Esophagus squamous epithelium (tissue), 5 donors: ENCODE results near the gene HBEGF. TPM values are rescaled to one million over a fixed set of nuclear protein-coding genes. Genes with fewer than 3 reads are reported as not detected.

Experiments used
- DNase-seq: peaks from one replicate; lab custom pipeline; 2025; lab: John Stamatoyannopoulos, UW
- H3K27ac ChIP-seq, 4 donors: fragments of 200-600 bp; sonication (generic); one replicate each; pipeline ENCODE4 v1.5.1; 2016 to 2019; ENCODE audit warnings: mild to moderate bottlenecking in 1 of 4
- H3K27me3 ChIP-seq, 4 donors: fragments of 200-600 bp; sonication (generic); 1 replicate in 3 of 4; 2 replicates in 1 of 4; pipeline versions ENCODE4 v1.5.1 to v1.6.0; 2017 to 2021; ENCODE audit warnings: antibody characterized with exemption in 1 of 4
- H3K36me3 ChIP-seq, 3 donors: fragments of 200-600 bp; sonication (generic); one replicate each; pipeline ENCODE4 v1.5.1; 2016 to 2019
- H3K4me1 ChIP-seq, 3 donors: fragments of 200-600 bp; sonication (generic); one replicate each; pipeline ENCODE4 v1.5.1; 2017 to 2019
- H3K4me3 ChIP-seq, 4 donors: fragments of 200-600 bp; sonication (generic); 1 replicate in 3 of 4; 2 replicates in 1 of 4; pipeline ENCODE4 v1.5.1; 2016 to 2019; ENCODE audit warnings: mild to moderate bottlenecking in 2 of 4, moderate library complexity in 1 of 4
- H3K9me3 ChIP-seq, 3 donors: fragments of 200-600 bp; sonication (generic); one replicate each; pipeline ENCODE4 v1.5.1; 2016 to 2019
- POLR2A ChIP-seq, 4 donors: fragments of 450-650 bp; IDR thresholded peaks; one replicate each; pipeline ENCODE4 v1.6.1; 2017; ENCODE audit warnings: antibody characterized with exemption in 4 of 4, mild to moderate bottlenecking in 4 of 4, moderate library complexity in 3 of 4
- WGBS, 2 donors: methylation state at CpG; one replicate each; pipeline ENCODE4 v1.1.5; 2018; 5-methylcytosine and 5-hydroxymethylcytosine counted together
- intact Hi-C: fragments of 100-400 bp; cut with DNase I; formaldehyde crosslinking; loops from one replicate; pipeline ENCODE4 v1.15.0; 2022
- total RNA-seq, 4 donors: library from RNA; depleted of rRNA; stranded (reverse); fragments of >200 nt; gene quantifications; one replicate each; pipeline ENCODE4 v1.1.0, GENCODE V29; 2016
- TF ChIP-seq, protein P1 (sequence below), 6 experiments: fragments of 450-650 bp in 4 of 6; fragments of 200-600 bp in 2 of 6; sonication (generic) in 2 of 6; IDR thresholded peaks; one replicate each; pipeline ENCODE4 v1.5.1; 2016 to 2019; ENCODE audit warnings: antibody characterized with exemption in 6 of 6, mild to moderate bottlenecking in 4 of 6, moderate library complexity in 4 of 6
- donor health status: DM: yes; HTN: yes; CAD: no.

HBEGF gene
- total RNA-seq, 4 donors from 2014 or later, result 24.6 to 72.4 (median 42.1) TPM

DNA sequence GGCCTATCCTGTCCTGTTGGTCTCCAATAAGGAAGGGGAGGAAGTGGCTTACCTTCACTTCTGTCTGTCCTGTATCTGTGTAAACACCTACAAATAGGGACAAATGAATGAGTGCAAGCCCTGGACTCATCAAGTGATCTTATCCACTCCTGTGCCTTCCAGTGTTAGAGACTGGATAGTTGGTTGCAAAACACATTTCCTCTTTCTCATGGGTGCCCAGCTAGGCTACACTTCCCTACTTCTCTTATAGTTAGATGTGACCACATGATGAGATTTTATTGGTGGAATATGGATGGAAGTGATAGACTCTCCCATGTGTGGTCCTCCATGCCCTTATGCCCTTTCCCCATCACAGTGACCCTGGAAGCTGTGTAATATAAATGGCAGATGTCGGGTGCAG lies 26.6 kb downstream of the HBEGF start:
- intact Hi-C loops, result no loop called here
- no peaks in the 10 kb centered on the region for H3K9me3 ChIP-seq
- no peak overlapping the region for H3K27ac ChIP-seq
- TF ChIP-seq, protein P1, sequence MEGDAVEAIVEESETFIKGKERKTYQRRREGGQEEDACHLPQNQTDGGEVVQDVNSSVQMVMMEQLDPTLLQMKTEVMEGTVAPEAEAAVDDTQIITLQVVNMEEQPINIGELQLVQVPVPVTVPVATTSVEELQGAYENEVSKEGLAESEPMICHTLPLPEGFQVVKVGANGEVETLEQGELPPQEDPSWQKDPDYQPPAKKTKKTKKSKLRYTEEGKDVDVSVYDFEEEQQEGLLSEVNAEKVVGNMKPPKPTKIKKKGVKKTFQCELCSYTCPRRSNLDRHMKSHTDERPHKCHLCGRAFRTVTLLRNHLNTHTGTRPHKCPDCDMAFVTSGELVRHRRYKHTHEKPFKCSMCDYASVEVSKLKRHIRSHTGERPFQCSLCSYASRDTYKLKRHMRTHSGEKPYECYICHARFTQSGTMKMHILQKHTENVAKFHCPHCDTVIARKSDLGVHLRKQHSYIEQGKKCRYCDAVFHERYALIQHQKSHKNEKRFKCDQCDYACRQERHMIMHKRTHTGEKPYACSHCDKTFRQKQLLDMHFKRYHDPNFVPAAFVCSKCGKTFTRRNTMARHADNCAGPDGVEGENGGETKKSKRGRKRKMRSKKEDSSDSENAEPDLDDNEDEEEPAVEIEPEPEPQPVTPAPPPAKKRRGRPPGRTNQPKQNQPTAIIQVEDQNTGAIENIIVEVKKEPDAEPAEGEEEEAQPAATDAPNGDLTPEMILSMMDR (IDR thresholded peaks at IDR 0.05), result no peak
- TF ChIP-seq POLR2A (IDR thresholded peaks at IDR 0.05), result no peak
- no peak for DNase-seq
- peaks cover 26 to 64% (median 46%) of the 10 kb centered on the region in 3 donors for H3K4me1 ChIP-seq
- H3K36me3 ChIP-seq, result no peaks in the 10 kb centered on the region
- 100% methylated on average over 1 of the region's 1 CpG for WGBS, 2 donors
- H3K4me3 ChIP-seq, result no peak overlapping the region
- H3K27me3 ChIP-seq, result no peaks in the 10 kb centered on the region

DNA sequence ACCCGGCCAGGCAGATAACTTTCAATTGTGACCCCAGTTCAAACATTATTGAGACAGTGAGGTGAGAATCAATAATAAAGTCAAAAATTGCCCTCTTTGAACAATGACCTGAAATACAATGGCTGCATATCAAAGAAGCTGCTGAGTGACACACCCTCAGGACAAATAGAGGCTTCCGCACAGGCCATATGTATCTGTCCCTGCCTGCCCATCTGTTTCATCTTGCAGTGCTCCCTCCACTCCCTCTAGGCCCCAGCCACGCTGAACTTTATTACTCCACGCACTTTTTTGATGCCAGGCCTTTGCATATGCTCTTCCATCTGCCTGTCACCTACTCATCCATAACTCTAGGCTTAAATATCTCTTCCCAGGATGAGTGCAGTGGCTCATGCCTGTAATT lies 27.6 kb downstream of the HBEGF start:
- Histone ChIP-seq H3K4me1 (peaks cover 19 to 53% (median 36%) of the 10 kb centered on the region in 3 donors), H3K4me3 (no peak overlapping the region), H3K9me3 (no peaks in the 10 kb centered on the region), H3K27me3 (no peaks in the 10 kb centered on the region), H3K27ac (no peak overlapping the region), H3K36me3 (no peaks in the 10 kb centered on the region)
- DNase-seq, result no peak
- TF ChIP-seq, protein P1 (IDR thresholded peaks at IDR 0.05), result no peak
- TF ChIP-seq POLR2A (IDR thresholded peaks at IDR 0.05), result no peak
- WGBS, 2 donors, result 45 to 59% methylated on average over 4 of the region's 4 CpGs
- intact Hi-C loops, result no loop called here

DNA sequence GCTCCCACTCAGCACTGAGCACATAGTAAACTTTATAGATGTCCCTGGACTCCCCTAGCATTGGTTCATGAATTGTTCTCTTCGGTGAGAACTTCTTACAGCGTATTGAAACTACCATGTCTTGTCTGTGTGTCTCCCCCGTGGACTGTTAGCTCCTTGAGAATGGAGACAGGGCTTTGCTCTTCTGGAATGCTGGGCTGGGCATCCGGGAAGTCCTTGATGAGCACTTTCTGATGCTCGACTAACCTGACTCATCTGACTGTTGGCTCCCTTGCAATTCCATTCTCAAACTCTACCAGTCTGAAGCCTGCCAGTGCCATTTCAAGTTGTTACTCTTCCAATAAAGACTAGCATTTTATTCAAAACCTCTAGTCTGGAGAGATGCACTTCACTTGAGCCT lies 28.5 kb downstream of the HBEGF start:
- Histone ChIP-seq H3K27me3 (no peaks in the 10 kb centered on the region), H3K9me3 (no peaks in the 10 kb centered on the region), H3K4me1 (peaks cover 9 to 45% (median 32%) of the 10 kb centered on the region in 3 donors), H3K27ac (no peak overlapping the region), H3K36me3 (no peaks in the 10 kb centered on the region), H3K4me3 (no peak overlapping the region)
- intact Hi-C loops, result no loop called here
- TF ChIP-seq, protein P1 (IDR thresholded peaks at IDR 0.05), result peak in 1 of 6 experiments; percentile 18
- no peak for TF ChIP-seq POLR2A (IDR thresholded peaks at IDR 0.05)
- no peak for DNase-seq
- WGBS, 2 donors, result 59% methylated on average over 5 of the region's 5 CpGs

DNA sequence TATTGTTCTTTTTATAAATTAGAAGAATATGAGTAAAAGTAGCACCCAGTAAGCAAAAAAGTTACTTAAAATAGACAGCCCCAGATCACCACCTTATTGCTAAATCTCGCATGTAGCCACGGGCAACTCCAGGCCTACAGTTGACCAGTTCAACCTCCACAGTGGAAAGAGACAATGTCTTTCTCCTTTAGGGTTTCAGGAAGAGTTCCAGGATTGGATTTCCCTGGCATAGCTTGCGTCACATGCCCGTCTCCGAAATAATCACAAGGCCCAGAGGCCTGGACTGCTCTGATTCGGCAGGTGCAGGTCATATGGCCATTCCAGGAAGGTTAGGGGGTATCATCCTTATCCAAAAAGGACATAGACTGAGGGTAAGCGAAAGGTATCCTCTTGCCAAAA lies 33.6 kb downstream of the HBEGF start:
- H3K4me1 ChIP-seq, result peaks cover 7 to 28% (median 25%) of the 10 kb centered on the region in 3 donors
- no peak for DNase-seq
- intact Hi-C loops, result no loop called here
- no peaks in the 10 kb centered on the region for H3K9me3 ChIP-seq
- peak overlapping the region; percentile 21 to 81 (median 78) for H3K27ac ChIP-seq
- no peaks in the 10 kb centered on the region for H3K27me3 ChIP-seq
- no peak overlapping the region for H3K4me3 ChIP-seq
- no peaks in the 10 kb centered on the region for H3K36me3 ChIP-seq
- no peak for TF ChIP-seq POLR2A (IDR thresholded peaks at IDR 0.05)
- TF ChIP-seq, protein P1 (IDR thresholded peaks at IDR 0.05), result no peak
- 55 to 56% methylated on average over 7 of the region's 7 CpGs for WGBS, 2 donors

DNA sequence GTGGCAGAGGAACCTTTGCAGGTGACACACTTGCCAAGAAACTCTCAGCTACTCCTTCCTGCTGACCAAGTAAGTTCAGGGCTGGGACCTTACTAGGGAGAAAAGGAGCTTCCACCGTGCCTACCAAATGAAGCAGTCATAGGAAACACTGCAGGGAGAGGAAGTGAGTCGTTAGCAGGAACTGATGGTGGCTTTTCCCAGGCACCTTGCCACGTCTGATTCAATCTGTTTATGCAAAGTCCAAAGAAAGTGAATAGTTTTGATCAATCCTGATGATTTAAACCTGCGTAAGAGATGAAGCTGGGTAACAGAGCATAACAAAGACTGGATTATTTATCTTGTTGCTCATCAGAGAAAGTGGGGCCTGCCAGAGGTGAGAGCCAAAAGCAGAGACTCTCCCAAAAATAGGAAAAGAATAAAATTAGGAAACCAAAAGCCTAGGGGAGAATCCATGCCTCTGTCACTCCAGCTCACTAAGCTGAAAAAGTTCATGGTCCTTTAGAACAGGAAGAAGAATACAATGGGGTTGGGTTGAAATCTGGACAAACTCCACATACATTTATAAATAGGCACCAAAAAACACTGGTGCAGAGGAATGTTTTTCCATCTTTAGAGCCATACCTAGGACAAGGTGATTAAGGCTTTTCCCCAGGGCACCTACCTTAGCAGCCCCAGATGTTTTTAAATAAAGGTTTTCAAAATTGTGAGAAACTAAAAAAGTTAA lies 34.2 kb downstream of the HBEGF start:
- TF ChIP-seq POLR2A (IDR thresholded peaks at IDR 0.05), result no peak
- TF ChIP-seq, protein P1 (IDR thresholded peaks at IDR 0.05), result no peak
- peak overlapping the region in 1 of 4 donors; percentile 16 for H3K4me3 ChIP-seq
- whole genome bisulfite sequencing, 2 donors, result 4 to 6% methylated on average over 4 of the region's 4 CpGs
- no peaks in the 10 kb centered on the region for H3K27me3 ChIP-seq
- no peaks in the 10 kb centered on the region for H3K36me3 ChIP-seq
- peak overlapping the region; percentile 14 to 81 (median 78) for H3K27ac ChIP-seq
- H3K4me1 ChIP-seq, result peaks cover 7 to 28% (median 25%) of the 10 kb centered on the region in 3 donors
- intact Hi-C loops, result no loop called here
- DNase-seq, result no peak
- no peaks in the 10 kb centered on the region for H3K9me3 ChIP-seq
